Trophoblast cell (in vitro differentiated cells and primary cell): ENCODE results near the gene CRYBG2.
"Not testable (repeated sequence)": the region's sequence is repeated elsewhere in the genome, so short reads cannot be mapped to it uniquely, and the experiment has no call there.

ENCODE experiments used
- DNase-seq, 2 donors: peaks; one replicate each; pipeline ENCODE4 v3.0.0-alpha.2; 2016
- H2AFZ ChIP-seq: 2 replicates; pipeline ENCODE4 v1.6.1; 2013; ENCODE audit warnings: low read length, moderate library complexity, mild to moderate bottlenecking; ENCODE audit not compliant: insufficient read depth, poor library complexity
- H2AK5ac ChIP-seq: 2 replicates; pipeline ENCODE4 v1.6.1; 2013; ENCODE audit warnings: mild to moderate bottlenecking, low read length
- H2BK120ac ChIP-seq: 2 replicates; pipeline ENCODE4 v1.6.1; 2013; ENCODE audit warnings: low read length, mild to moderate bottlenecking, moderate library complexity; ENCODE audit not compliant: insufficient read depth, poor library complexity
- H2BK12ac ChIP-seq: 2 replicates; pipeline ENCODE4 v1.6.1; 2013; ENCODE audit warnings: mild to moderate bottlenecking, low read length, moderate library complexity
- H2BK5ac ChIP-seq: 2 replicates; pipeline ENCODE4 v1.6.1; 2013; ENCODE audit warnings: low read length, low read depth, moderate library complexity, mild to moderate bottlenecking; ENCODE audit not compliant: poor library complexity
- H3K14ac ChIP-seq: 2 replicates; pipeline ENCODE4 v1.6.1; 2013; ENCODE audit warnings: mild to moderate bottlenecking, low read length
- H3K18ac ChIP-seq: 2 replicates; pipeline ENCODE4 v1.6.1; 2013; ENCODE audit warnings: mild to moderate bottlenecking, low read length
- H3K23ac ChIP-seq: 2 replicates; pipeline ENCODE4 v1.6.1; 2013; ENCODE audit warnings: low read length
- H3K27ac ChIP-seq: 2 replicates; pipeline ENCODE4 v1.5.1; 2013; ENCODE audit warnings: low read depth, mild to moderate bottlenecking, inconsistent platforms, low read length, moderate library complexity
- H3K27me3 ChIP-seq: 2 replicates; pipeline ENCODE4 v1.6.1; 2013; ENCODE audit warnings: inconsistent platforms, mild to moderate bottlenecking, low read length, moderate library complexity; ENCODE audit not compliant: insufficient read depth
- H3K36me3 ChIP-seq, 2 experiments: 1 replicate in 1 of 2; 2 replicates in 1 of 2; pipeline ENCODE4 v1.6.1; 2013; ENCODE audit warnings: low read length in 2 of 2, mild to moderate bottlenecking in 2 of 2, moderate library complexity in 1 of 2; ENCODE audit not compliant: insufficient read depth in 2 of 2, control insufficient read depth in 1 of 2
- H3K4ac ChIP-seq: 2 replicates; pipeline ENCODE4 v1.6.1; 2013; ENCODE audit warnings: low read depth, mild to moderate bottlenecking, low read length, moderate library complexity
- H3K4me1 ChIP-seq, 2 experiments: 1 replicate in 1 of 2; 2 replicates in 1 of 2; pipeline ENCODE4 v1.6.1; 2013; ENCODE audit warnings: low read length in 2 of 2, mild to moderate bottlenecking in 2 of 2, moderate library complexity in 1 of 2; ENCODE audit not compliant: insufficient read depth in 2 of 2, control insufficient read depth in 1 of 2
- H3K4me2 ChIP-seq: 2 replicates; pipeline ENCODE4 v1.6.1; 2013; ENCODE audit warnings: inconsistent platforms, mild to moderate bottlenecking, low read length, moderate library complexity
- H3K4me3 ChIP-seq: 2 replicates; pipeline ENCODE4 v1.5.1; 2013; ENCODE audit warnings: mild to moderate bottlenecking, low read depth, low read length, inconsistent platforms
- H3K79me1 ChIP-seq: one replicate; pipeline ENCODE4 v1.6.1; 2013; ENCODE audit warnings: low read length
- H3K79me2 ChIP-seq: 2 replicates; pipeline ENCODE4 v1.6.1; 2013; ENCODE audit warnings: low read length, mild to moderate bottlenecking; ENCODE audit not compliant: control insufficient read depth, insufficient read depth, poor library complexity
- H3K9ac ChIP-seq: 2 replicates; pipeline ENCODE4 v1.6.1; 2013; ENCODE audit warnings: mild to moderate bottlenecking, low read length
- H3K9me3 ChIP-seq: 2 replicates; pipeline ENCODE4 v1.6.1; 2013; ENCODE audit warnings: low read depth, mild to moderate bottlenecking, control low read depth, inconsistent platforms, low read length; ENCODE audit not compliant: insufficient read depth
- H4K12ac ChIP-seq: 2 replicates; pipeline ENCODE4 v1.6.1; 2013; ENCODE audit warnings: low read depth, mild to moderate bottlenecking, low read length, moderate library complexity
- H4K8ac ChIP-seq: 2 replicates; pipeline ENCODE4 v1.6.1; 2013; ENCODE audit warnings: low read depth, mild to moderate bottlenecking, low read length, moderate library complexity
- H4K91ac ChIP-seq: one replicate; pipeline ENCODE4 v1.6.1; 2013; ENCODE audit warnings: low read depth, mild to moderate bottlenecking, low read length, moderate library complexity
- WGBS: extraction: QIAGEN DNeasy Blood & Tissue Kit; methylation state at CpG from one replicate; pipeline ENCODE4 v1.1.7; 2013; ENCODE audit warnings: missing lambda C conversion rate; ENCODE audit not compliant: insufficient read length, insufficient coverage; ENCODE audit errors: extremely low coverage; 5-methylcytosine and 5-hydroxymethylcytosine counted together

Gene CRYBG2

DNA sequence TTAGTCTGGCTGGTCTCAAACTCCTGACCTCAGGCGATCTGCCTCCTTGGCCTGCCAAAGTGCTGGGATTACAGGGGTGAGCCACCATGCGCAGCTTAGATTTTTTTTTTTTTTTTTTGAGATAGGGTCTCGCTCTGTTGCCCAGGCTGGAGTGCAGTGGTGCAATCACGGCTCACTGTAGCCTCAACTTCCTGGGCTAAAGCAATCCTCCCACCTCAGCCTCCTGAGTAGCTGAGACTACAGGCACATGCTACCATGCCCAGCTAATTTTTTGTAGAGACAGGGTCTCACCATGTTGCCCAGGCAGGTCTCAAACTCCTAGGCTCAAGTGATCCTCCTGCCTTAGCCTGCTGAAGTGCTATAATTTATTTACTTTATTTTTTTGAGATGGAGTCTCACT is 24.6 kb downstream of the CRYBG2 start:
- peaks cover 24 to 32% of the 10 kb centered on the region in 2 experiments for H3K36me3 ChIP-seq
- H3K79me2 ChIP-seq, H2BK12ac ChIP-seq, H3K4ac ChIP-seq, H3K18ac ChIP-seq, H4K12ac ChIP-seq, H3K14ac ChIP-seq, H4K8ac ChIP-seq, H3K79me1 ChIP-seq, H2BK5ac ChIP-seq, H3K27ac ChIP-seq, H2AK5ac ChIP-seq, H2BK120ac ChIP-seq, H3K9ac ChIP-seq, H3K23ac ChIP-seq, H4K91ac ChIP-seq, H3K4me2 ChIP-seq, H2AFZ ChIP-seq, H3K27me3 ChIP-seq, H3K4me1 ChIP-seq, H3K9me3 ChIP-seq, H3K4me3 ChIP-seq, DNase-seq: not testable (repeated sequence)
- no CpG with 5 or more reads among the region's 4 CpGs for WGBS

DNA sequence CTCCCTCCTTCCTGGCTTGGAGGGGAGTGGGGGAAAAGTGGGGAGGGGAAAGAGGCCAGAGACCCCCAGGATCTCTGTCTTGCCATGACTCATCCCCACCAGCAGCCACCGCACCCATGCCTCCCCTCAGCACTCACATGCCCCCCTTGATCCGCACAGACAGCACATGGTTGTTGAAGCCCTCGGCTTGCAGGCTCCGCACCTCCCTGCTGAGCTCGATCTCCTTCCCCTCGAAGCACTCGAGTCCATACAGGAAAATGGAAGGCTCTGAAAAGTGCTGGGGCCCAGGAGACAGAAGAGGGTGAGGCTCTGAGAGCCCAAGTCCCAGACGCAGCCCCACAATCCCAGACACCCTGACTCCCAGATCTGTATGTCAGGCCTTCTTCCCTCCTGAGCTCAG is 25.3 kb downstream of the CRYBG2 start:
- no CpG with 5 or more reads among the region's 8 CpGs for WGBS
- Histone ChIP-seq H3K27ac (no peak overlapping the region), H3K23ac (no peak overlapping the region), H2AK5ac (no peak overlapping the region), H4K91ac (peak overlapping the region; percentile 17), H3K4ac (no peak overlapping the region), H2BK120ac (no peak overlapping the region), H3K9ac (no peak overlapping the region), H3K4me3 (no peak overlapping the region), H3K4me2 (no peak overlapping the region), H4K8ac (no peak overlapping the region), H3K9me3 (peaks cover 3% of the 10 kb centered on the region), H3K18ac (no peak overlapping the region), H3K79me1 (no peaks in the 10 kb centered on the region), H3K27me3 (no peaks in the 10 kb centered on the region), H2BK12ac (no peak overlapping the region), H4K12ac (no peak overlapping the region), H3K36me3 (peaks cover 30 to 40% of the 10 kb centered on the region in 2 experiments), H2AFZ (no peak overlapping the region), H3K4me1 (no peaks in the 10 kb centered on the region), H2BK5ac (no peak overlapping the region), H3K79me2 (no peaks in the 10 kb centered on the region), H3K14ac (no peak overlapping the region)
- DNase-seq, result no peak

DNA sequence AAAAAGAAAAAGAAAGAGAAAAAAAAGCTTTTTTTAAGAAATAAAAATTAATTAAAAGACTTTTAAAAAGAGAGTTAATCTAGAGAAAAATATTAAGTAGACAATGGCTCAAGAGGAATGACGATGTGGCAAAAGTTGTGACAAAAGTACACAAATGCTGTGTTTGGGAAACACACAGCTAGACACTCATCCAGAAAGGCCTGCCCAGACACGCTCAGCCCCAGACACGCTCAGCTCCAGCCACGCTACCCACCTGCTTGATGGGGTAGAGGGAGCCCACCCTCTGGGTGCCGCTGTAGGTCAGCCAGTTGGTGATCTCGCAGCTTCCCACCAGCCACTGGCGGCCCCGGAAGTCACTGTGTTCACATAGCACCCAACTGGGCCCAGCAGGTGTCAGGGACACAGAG is 26.0 kb downstream of the CRYBG2 start:
- peak; percentile 5 to 7 for DNase-seq
- Histone ChIP-seq H4K12ac (no peak overlapping the region), H3K27me3 (no peaks in the 10 kb centered on the region), H3K4ac (no peak overlapping the region), H2BK120ac (no peak overlapping the region), H2BK12ac (no peak overlapping the region), H3K4me2 (no peak overlapping the region), H3K9me3 (peaks cover 5% of the 10 kb centered on the region), H4K8ac (peak overlapping the region; percentile 71), H3K14ac (peak overlapping the region; percentile 28), H3K23ac (no peak overlapping the region), H2AFZ (no peak overlapping the region), H4K91ac (peak overlapping the region; percentile 17), H3K18ac (no peak overlapping the region), H3K79me2 (no peaks in the 10 kb centered on the region), H3K36me3 (peaks cover 34 to 45% of the 10 kb centered on the region in 2 experiments), H2AK5ac (no peak overlapping the region), H2BK5ac (no peak overlapping the region), H3K79me1 (no peaks in the 10 kb centered on the region), H3K4me1 (no peaks in the 10 kb centered on the region), H3K9ac (no peak overlapping the region), H3K27ac (no peak overlapping the region), H3K4me3 (no peak overlapping the region)
- WGBS, result no CpG with 5 or more reads among the region's 8 CpGs

DNA sequence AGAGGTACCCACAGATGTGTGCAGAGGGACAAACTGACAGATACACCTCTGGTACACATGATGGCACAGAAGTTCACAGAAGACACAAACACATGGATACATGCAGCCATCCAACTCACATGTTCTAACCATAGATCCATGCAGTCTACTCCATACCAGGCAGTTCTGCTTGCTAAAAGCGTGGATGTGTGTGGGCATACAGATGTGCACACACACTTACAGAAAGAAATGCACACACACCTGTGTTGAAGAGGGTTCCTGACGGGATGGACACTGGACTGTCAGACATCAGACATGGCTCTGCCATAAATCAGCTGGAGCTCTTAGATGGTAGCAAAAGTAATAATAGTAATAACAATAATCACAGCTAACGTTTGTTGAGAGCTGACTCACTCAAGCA is 29.4 kb downstream of the CRYBG2 start:
- Histone ChIP-seq H3K23ac (no peak overlapping the region), H4K12ac (no peak overlapping the region), H3K36me3 (peaks cover 44 to 49% of the 10 kb centered on the region in 2 experiments), H3K27me3 (no peaks in the 10 kb centered on the region), H2BK120ac (no peak overlapping the region), H3K9ac (no peak overlapping the region), H3K4ac (no peak overlapping the region), H2AFZ (no peak overlapping the region), H2BK5ac (no peak overlapping the region), H2BK12ac (no peak overlapping the region), H3K4me3 (no peak overlapping the region), H3K4me1 (no peaks in the 10 kb centered on the region), H3K18ac (no peak overlapping the region), H2AK5ac (no peak overlapping the region), H3K4me2 (no peak overlapping the region), H3K9me3 (peaks cover 5% of the 10 kb centered on the region), H3K79me2 (no peaks in the 10 kb centered on the region), H4K91ac (no peak overlapping the region), H4K8ac (no peak overlapping the region), H3K27ac (no peak overlapping the region), H3K14ac (no peak overlapping the region), H3K79me1 (no peaks in the 10 kb centered on the region)
- no peak for DNase-seq
- WGBS, result no CpG with 5 or more reads among the region's 3 CpGs
